ENCODE measurements around the gene LYSMD2.
A peak's percentile ranks its signal among the peaks of the same experiment; 100 is the strongest.

LYSMD2 gene

GRCh38 chr15:51737522-51738305 is at the start of gene LYSMD2:
Gene LYSMD2 (minus strand): TSS chr15:51737655. CDS start chr15:51737622, 33 bp downstream.
- peak; percentile 27 for DNase-seq (ENCODE audit: low read depth, low spot score)

- peak; percentile 94 for DNase-seq (ENCODE audit: low read depth, low spot score)
These were observed 49.7 kb upstream of the LYSMD2 start for GRCh38 chr15:51787130-51787529.

- no peak for DNase-seq (ENCODE audit: low read depth, low spot score)
These were observed 46.5 kb upstream of the LYSMD2 start for GRCh38 chr15:51783967-51784366.

- DNase-seq (ENCODE audit: low read depth, low spot score) = no peak
These were observed 45.0 kb upstream of the LYSMD2 start for GRCh38 chr15:51782357-51782896.

- no peak for DNase-seq (ENCODE audit: low read depth, low spot score)
These were observed 44.1 kb upstream of the LYSMD2 start for GRCh38 chr15:51781506-51781905.

- no peak for DNase-seq (ENCODE audit: low read depth, low spot score)
These were observed 43.2 kb upstream of the LYSMD2 start for GRCh38 chr15:51780636-51781035.

- DNase-seq (ENCODE audit: low read depth, low spot score) = peak; percentile 71
These were observed 39.6 kb upstream of the LYSMD2 start for GRCh38 chr15:51776952-51777569.

- DNase-seq (ENCODE audit: low read depth, low spot score) = peak; percentile 68
These were observed 38.7 kb upstream of the LYSMD2 start for GRCh38 chr15:51775967-51776816.

- no peak for DNase-seq (ENCODE audit: low read depth, low spot score)
These were observed 37.5 kb upstream of the LYSMD2 start for GRCh38 chr15:51774916-51775315.

- DNase-seq (ENCODE audit: low read depth, low spot score) = no peak
These were observed 34.3 kb upstream of the LYSMD2 start for GRCh38 chr15:51771773-51772172.

- DNase-seq (ENCODE audit: low read depth, low spot score) = no peak
These were observed 33.4 kb upstream of the LYSMD2 start for GRCh38 chr15:51770902-51771301.

GRCh38 chr15:51768018-51768417 is 30.6 kb upstream of the LYSMD2 start:
- no peak for DNase-seq (ENCODE audit: low read depth, low spot score)

GRCh38 chr15:51766341-51766740 is 28.9 kb upstream of the LYSMD2 start:
- no peak for DNase-seq (ENCODE audit: low read depth, low spot score)

GRCh38 chr15:51765751-51766150 is 28.3 kb upstream of the LYSMD2 start:
- DNase-seq (ENCODE audit: low read depth, low spot score) = no peak

GRCh38 chr15:51760805-51761204 is 23.4 kb upstream of the LYSMD2 start:
- no peak for DNase-seq (ENCODE audit: low read depth, low spot score)

GRCh38 chr15:51759557-51760070 is 22.2 kb upstream of the LYSMD2 start:
- DNase-seq (ENCODE audit: low read depth, low spot score) = peak; percentile 41

GRCh38 chr15:51758645-51759044 is 21.2 kb upstream of the LYSMD2 start:
- DNase-seq (ENCODE audit: low read depth, low spot score) = no peak

GRCh38 chr15:51757450-51757849 is 20.0 kb upstream of the LYSMD2 start:
- DNase-seq (ENCODE audit: low read depth, low spot score) = peak; percentile 7

GRCh38 chr15:51756482-51756881 is 19.0 kb upstream of the LYSMD2 start:
- no peak for DNase-seq (ENCODE audit: low read depth, low spot score)

- DNase-seq (ENCODE audit: low read depth, low spot score) = no peak
These were observed 18.3 kb upstream of the LYSMD2 start for GRCh38 chr15:51755790-51756189.

- DNase-seq (ENCODE audit: low read depth, low spot score) = no peak
These were observed 16.8 kb upstream of the LYSMD2 start for GRCh38 chr15:51754267-51754666.

GRCh38 chr15:51752888-51753287 is 15.4 kb upstream of the LYSMD2 start:
- DNase-seq (ENCODE audit: low read depth, low spot score) = no peak
